Endothelial cell of umbilical vein (primary cell): Measurements from ENCODE around the gene GFPT2.

Experiments
- EZH2 ChIP-seq: IDR thresholded peaks from 2 replicates; pipeline ENCODE4 v1.6.1; 2012; ENCODE audit warnings: borderline replicate concordance, low read depth, mild to moderate bottlenecking, moderate library complexity, low read length, inconsistent platforms; ENCODE audit not compliant: severe bottlenecking
- GATA2 ChIP-seq: IDR thresholded peaks from 2 replicates; pipeline ENCODE4 v1.7.0; 2011; ENCODE audit warnings: low read depth, mild to moderate bottlenecking, moderate library complexity, mixed read lengths, low read length; ENCODE audit not compliant: insufficient read length, insufficient read depth
- JUN ChIP-seq: IDR thresholded peaks from 2 replicates; pipeline ENCODE4 v1.6.1; 2011; ENCODE audit warnings: borderline replicate concordance, low read depth; ENCODE audit not compliant: insufficient read length, insufficient read depth
- MAX ChIP-seq: IDR thresholded peaks from 2 replicates; pipeline ENCODE4 v1.6.1; 2011; ENCODE audit not compliant: insufficient read depth, insufficient read length
- MYC ChIP-seq: IDR thresholded peaks from one replicate; pipeline ENCODE4 v1.6.1; 2011; ENCODE audit warnings: mild to moderate bottlenecking, low read depth, low read length
- POLR2A ChIP-seq: IDR thresholded peaks from 2 replicates; pipeline ENCODE4 v1.6.1; 2012; ENCODE audit warnings: low read depth, mild to moderate bottlenecking, control low read depth, low read length
- POLR2AphosphoS5 ChIP-seq: IDR thresholded peaks from 2 replicates; pipeline ENCODE4 v1.6.1; 2012; ENCODE audit warnings: low read depth, mild to moderate bottlenecking, control low read depth, low read length, moderate library complexity; ENCODE audit not compliant: insufficient read depth
- TF ChIP-seq, protein P1 (sequence below), 2 donors: IDR thresholded peaks; 1 replicate in 1 of 2; 2 replicates in 1 of 2; pipeline ENCODE4 v1.5.1; 2011; ENCODE audit warnings: low read length in 2 of 2, mild to moderate bottlenecking in 2 of 2, moderate library complexity in 2 of 2, control low read depth in 1 of 2, inconsistent platforms in 1 of 2, low read depth in 1 of 2; ENCODE audit not compliant: insufficient read depth in 1 of 2; ENCODE audit errors: extremely low read depth in 1 of 2

DNA sequence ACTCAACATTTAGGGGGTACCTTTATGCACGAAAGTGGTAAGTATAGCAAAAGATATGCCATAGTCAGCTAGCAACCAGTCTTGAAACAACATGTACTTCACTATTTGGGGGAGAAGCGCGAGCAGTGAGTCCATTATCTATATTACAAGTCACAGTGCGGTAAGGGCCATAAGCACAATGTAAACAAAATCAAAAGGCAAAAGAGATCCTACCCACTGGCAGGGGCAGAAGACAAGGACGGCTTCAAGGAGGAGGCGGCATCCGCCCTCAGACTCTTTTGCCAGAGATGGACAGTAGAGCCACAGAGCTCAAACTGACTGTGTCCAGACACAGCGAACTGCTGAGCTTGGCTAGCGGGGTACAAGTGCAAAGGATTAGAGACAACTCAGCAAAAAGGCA lies 70.9 kb downstream of the GFPT2 start:
- TF ChIP-seq, protein P1, sequence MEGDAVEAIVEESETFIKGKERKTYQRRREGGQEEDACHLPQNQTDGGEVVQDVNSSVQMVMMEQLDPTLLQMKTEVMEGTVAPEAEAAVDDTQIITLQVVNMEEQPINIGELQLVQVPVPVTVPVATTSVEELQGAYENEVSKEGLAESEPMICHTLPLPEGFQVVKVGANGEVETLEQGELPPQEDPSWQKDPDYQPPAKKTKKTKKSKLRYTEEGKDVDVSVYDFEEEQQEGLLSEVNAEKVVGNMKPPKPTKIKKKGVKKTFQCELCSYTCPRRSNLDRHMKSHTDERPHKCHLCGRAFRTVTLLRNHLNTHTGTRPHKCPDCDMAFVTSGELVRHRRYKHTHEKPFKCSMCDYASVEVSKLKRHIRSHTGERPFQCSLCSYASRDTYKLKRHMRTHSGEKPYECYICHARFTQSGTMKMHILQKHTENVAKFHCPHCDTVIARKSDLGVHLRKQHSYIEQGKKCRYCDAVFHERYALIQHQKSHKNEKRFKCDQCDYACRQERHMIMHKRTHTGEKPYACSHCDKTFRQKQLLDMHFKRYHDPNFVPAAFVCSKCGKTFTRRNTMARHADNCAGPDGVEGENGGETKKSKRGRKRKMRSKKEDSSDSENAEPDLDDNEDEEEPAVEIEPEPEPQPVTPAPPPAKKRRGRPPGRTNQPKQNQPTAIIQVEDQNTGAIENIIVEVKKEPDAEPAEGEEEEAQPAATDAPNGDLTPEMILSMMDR (IDR thresholded peaks at IDR 0.05; ENCODE audit: extremely low read depth in 1 of 2, insufficient read depth in 1 of 2, low read depth in 1 of 2, low read length in 2 of 2) = no peak
- TF ChIP-seq POLR2AphosphoS5 (no peak), EZH2 (no peak), GATA2 (no peak), POLR2A (no peak), MAX (no peak), MYC (no peak), JUN (no peak)
